MG63 (cell line): ENCODE measurements around the gene GPR183. TPM values are rescaled to one million over a fixed set of nuclear protein-coding genes. Genes with fewer than 3 reads are reported as not detected.

Experiments used
- DNase-seq: peaks from one replicate; pipeline ENCODE4 v3.0.0-alpha.2; 2020
- H3K27me3 ChIP-seq: fragments of 250-450 bp; sonication (Bioruptor Pico); 2 replicates; pipeline ENCODE4 v1.5.1; 2020; ENCODE audit warnings: mild to moderate bottlenecking, moderate library complexity
- H3K36me3 ChIP-seq: fragments of 250-450 bp; sonication (Bioruptor Pico); 2 replicates; pipeline ENCODE4 v1.5.1; 2020; ENCODE audit warnings: mild to moderate bottlenecking, moderate library complexity
- H3K4me3 ChIP-seq: fragments of 250-450 bp; sonication (Bioruptor Pico); 2 replicates; pipeline ENCODE4 v1.5.1; 2020; ENCODE audit warnings: mild to moderate bottlenecking, moderate library complexity
- H3K9me3 ChIP-seq: fragments of 250-450 bp; sonication (Bioruptor Pico); 2 replicates; pipeline ENCODE4 v1.5.1; 2020; ENCODE audit warnings: mild to moderate bottlenecking, moderate library complexity
- total RNA-seq: library from RNA; depleted of rRNA; stranded (reverse); fragments of >200 nt; shearing (Covaris generic); gene quantifications from 2 replicates; pipeline ENCODE4 v1.2.3, GENCODE V29; 2014; ENCODE audit warnings: low replicate concordance

Gene GPR183
- total RNA-seq, 1 experiment from 2014 or later: not detected

DNA sequence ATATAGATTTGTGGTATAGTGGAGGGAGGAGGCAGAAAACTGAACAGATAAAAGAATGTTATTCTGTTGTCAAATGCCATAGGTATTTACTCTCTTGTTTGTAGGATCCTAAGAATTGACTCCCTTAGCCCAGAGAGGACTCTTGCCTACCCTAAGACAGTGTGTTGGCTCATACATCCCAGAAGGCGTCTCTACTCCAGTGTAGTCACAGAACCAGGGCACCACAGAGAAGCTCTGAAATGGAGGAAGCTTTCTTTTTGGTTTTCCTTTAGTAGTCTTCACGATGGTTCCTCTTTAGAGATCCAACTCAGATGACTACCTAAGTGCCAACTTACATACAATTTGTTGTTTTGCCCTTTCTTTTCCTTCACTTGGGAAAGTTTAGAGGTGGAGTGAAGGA lies 14.0 kb downstream of the GPR183 start:
- no peak overlapping the region for H3K4me3 ChIP-seq
- DNase-seq: no peak
- no peaks in the 10 kb centered on the region for H3K9me3 ChIP-seq
- no peaks in the 10 kb centered on the region for H3K27me3 ChIP-seq
- H3K36me3 ChIP-seq: no peaks in the 10 kb centered on the region; the same call in 1 of the 2 replicates

DNA sequence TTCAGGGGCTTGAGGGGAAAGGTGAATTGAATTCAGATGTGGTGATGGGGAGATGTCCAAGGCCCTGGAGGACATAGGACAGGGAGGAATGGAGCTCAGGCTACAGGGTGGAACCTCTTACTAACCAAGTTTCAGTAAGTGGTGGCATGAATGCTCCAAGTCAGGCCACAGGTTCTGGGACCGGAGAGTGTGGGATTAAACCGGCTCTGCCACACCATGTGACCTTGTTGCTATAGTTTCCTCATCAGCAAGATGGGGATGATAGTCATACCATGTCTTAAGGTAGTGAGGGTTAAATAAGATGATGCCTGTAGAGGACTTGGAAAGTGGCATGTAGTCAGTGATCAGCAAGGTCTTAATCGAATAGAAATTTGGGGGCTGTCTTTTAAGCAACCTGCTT lies 16.3 kb downstream of the GPR183 start:
- no peak for DNase-seq
- Histone ChIP-seq H3K9me3 (no peaks in the 10 kb centered on the region), H3K4me3 (no peak overlapping the region), H3K36me3 (no peaks in the 10 kb centered on the region; the same call in 1 of the 2 replicates), H3K27me3 (no peaks in the 10 kb centered on the region)

DNA sequence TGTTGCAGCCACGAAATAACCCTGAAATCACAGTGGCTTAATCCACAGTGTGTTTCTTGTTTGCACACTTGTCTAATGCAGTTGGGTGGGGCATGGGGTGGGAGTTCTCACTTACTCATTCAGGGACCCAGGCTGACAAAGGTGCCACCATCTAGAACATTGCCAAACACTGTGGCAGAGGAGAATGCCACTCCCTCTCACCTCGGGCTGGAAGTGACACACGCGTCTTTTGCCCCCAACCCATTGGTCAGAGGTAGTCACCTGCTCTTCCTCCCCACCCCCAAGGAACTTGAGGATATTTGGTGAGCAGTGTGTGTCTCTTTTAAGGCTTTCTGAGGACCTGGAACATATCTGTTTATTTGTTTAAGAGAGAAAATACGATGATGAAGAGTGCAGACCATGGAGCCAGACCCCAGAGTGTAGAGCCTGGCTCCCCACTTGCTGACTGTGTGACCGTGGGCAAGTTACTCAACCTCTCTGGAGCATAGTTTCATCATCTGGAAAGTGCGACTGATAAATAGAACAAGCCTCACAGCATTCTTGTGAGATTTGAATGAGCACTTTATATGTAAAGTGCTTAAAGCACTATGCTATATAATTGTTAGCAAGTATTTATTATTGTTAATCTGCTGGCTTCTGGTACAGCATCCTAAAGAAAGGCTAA lies 17.4 kb downstream of the GPR183 start:
- no peaks in the 10 kb centered on the region for H3K27me3 ChIP-seq
- no peaks in the 10 kb centered on the region; the same call in 1 of the 2 replicates for H3K36me3 ChIP-seq
- no peak overlapping the region for H3K4me3 ChIP-seq
- no peak for DNase-seq
- no peaks in the 10 kb centered on the region for H3K9me3 ChIP-seq

GRCh38 chr13:99289271-99289670 lies 17.9 kb downstream of the GPR183 start:
- Histone ChIP-seq H3K36me3 (no peaks in the 10 kb centered on the region; the same call in 1 of the 2 replicates), H3K4me3 (no peak overlapping the region), H3K27me3 (no peaks in the 10 kb centered on the region), H3K9me3 (no peaks in the 10 kb centered on the region)
- DNase-seq: no peak

DNA sequence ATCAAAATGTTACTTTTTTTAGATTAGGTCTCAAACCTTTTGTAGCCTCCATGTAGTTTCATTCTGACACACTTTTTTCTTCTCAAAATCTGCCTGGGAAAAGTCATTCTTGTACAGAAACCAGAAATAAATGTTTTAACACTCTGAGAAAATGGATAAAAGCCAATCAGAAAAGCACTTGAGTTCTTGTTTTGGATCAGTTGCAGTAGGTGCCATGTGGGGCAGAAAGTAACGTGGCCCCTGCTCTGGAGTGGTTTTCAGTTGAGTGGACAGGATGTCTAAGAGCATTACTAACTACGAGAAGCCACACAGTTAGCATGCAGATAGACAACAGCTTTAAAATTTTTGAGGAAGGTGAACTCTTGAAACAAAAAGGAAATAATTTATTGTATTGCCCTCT lies 19.1 kb downstream of the GPR183 start:
- no peak for DNase-seq
- Histone ChIP-seq H3K36me3 (no peaks in the 10 kb centered on the region; the same call in 1 of the 2 replicates), H3K27me3 (no peaks in the 10 kb centered on the region), H3K4me3 (no peak overlapping the region), H3K9me3 (no peaks in the 10 kb centered on the region)

DNA sequence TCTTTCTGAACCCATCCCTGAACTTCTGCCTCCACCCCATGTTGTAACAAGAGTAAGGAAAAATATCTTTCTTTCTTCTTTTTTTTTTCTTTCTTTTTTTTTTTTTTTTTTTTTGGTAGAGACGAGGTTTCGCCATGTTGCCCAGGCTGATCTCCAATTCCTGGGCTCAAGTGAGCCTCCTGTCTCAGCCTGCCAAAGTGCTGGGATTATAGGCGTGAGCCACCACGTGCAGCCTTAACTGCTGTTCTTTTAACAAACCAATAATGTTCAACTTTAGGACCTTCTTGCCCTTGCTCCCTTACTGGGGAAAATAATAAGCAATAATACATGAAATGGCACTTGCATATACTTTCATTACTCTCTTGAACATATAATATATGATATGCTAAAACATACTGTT lies 19.6 kb downstream of the GPR183 start:
- Histone ChIP-seq H3K27me3 (no peaks in the 10 kb centered on the region), H3K9me3 (no peaks in the 10 kb centered on the region), H3K36me3 (no peaks in the 10 kb centered on the region; the same call in 1 of the 2 replicates), H3K4me3 (no peak overlapping the region)
- peak; percentile 12 for DNase-seq

- no peaks in the 10 kb centered on the region for H3K9me3 ChIP-seq
- H3K27me3 ChIP-seq: no peaks in the 10 kb centered on the region
- DNase-seq: no peak
- no peaks in the 10 kb centered on the region; the same call in none of the 2 replicates for H3K36me3 ChIP-seq
- H3K4me3 ChIP-seq: no peak overlapping the region
Measured at GRCh38 chr13:99285432-99286182, 21.6 kb downstream of the GPR183 start.

DNA sequence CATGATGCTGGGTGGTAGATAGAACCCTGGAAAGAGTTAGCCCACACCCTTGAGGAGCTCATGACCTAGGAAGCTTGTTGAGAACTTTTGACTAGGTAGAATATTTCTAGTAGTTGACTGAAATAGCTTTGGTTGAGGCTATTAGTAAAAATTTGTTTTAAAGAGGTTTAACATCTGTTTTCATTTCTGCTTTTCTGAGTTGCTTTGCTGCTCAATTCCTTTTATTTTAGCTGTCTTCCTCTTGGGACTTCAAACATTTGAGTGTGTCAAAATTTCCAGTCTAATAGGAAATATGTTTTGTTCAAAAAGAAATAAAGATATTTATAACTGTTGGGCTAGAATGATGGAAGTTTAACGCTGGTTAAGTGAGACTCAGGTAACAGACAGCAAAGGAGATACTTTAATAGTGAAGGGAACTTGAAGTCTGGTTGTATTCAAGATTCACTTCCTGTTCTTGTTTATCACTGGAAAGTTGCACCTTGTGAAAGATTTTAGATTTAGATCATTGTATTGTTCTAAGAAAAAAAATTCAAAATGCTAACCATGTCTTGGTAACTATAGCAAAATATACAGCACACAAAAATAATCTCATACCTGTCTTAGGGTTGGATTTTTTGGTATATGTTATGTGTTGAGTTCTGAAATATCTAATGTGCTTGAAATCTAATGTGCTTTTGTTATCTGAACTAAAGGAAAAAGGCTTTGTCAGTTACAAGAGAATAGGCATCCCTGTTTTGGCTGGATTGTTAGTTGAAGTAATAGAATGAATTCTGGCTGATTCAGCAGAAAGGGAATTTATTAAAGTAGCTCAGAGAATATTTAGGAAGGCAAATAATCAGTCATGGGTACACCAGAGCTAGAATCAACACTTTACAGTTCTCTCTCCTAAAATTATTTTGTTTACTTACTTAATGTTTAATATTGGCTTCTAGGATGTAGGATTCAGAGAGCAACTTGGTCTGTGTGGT lies 24.7 kb downstream of the GPR183 start:
- Histone ChIP-seq H3K36me3 (peaks cover 6% of the 10 kb centered on the region; the same call in 1 of the 2 replicates), H3K27me3 (no peaks in the 10 kb centered on the region), H3K9me3 (no peaks in the 10 kb centered on the region), H3K4me3 (no peak overlapping the region)
- DNase-seq: no peak

GRCh38 chr13:99281811-99282263 lies 25.4 kb downstream of the GPR183 start:
- DNase-seq: peak; percentile 5
- no peaks in the 10 kb centered on the region for H3K9me3 ChIP-seq
- no peaks in the 10 kb centered on the region for H3K27me3 ChIP-seq
- peaks cover 6% of the 10 kb centered on the region; the same call in 1 of the 2 replicates for H3K36me3 ChIP-seq
- H3K4me3 ChIP-seq: no peak overlapping the region

- no peak overlapping the region for H3K4me3 ChIP-seq
- H3K9me3 ChIP-seq: no peaks in the 10 kb centered on the region
- H3K27me3 ChIP-seq: no peaks in the 10 kb centered on the region
- DNase-seq: peak; percentile 37
- peaks cover 6% of the 10 kb centered on the region; the same call in 1 of the 2 replicates for H3K36me3 ChIP-seq
Measured at GRCh38 chr13:99280166-99280565, 27.0 kb downstream of the GPR183 start.

GRCh38 chr13:99279637-99280036 lies 27.6 kb downstream of the GPR183 start:
- DNase-seq: no peak
- no peak overlapping the region for H3K4me3 ChIP-seq

DNA sequence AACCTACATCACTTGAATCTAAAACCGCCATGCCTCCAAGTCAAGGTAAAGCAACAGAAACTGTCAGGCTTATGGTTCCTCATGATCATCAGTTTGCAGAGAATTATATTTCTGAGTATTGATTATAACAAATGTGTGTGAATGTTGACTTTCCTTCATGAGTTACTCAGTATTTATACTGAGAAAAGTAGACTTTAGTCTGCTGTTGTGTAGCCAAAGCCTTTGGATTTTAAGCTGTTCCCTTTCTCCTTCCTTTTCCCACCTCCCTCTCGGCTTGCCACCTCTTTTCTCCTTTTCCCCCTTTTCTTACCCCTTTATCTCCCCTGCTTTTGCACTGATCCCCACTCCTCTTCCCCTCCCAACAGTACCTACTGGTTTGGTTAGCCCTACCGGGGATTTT lies 28.4 kb downstream of the GPR183 start:
- Histone ChIP-seq H3K36me3 (peaks cover 6% of the 10 kb centered on the region; the same call in 1 of the 2 replicates), H3K4me3 (no peak overlapping the region), H3K9me3 (no peaks in the 10 kb centered on the region), H3K27me3 (no peaks in the 10 kb centered on the region)
- no peak for DNase-seq

More at GRCh38 chr13:99279637-99280036, 27.6 kb downstream of the GPR183 start:
- Histone ChIP-seq H3K27me3 (no peaks in the 10 kb centered on the region), H3K36me3 (peaks cover 6% of the 10 kb centered on the region; the same call in 1 of the 2 replicates), H3K9me3 (no peaks in the 10 kb centered on the region)

DNA sequence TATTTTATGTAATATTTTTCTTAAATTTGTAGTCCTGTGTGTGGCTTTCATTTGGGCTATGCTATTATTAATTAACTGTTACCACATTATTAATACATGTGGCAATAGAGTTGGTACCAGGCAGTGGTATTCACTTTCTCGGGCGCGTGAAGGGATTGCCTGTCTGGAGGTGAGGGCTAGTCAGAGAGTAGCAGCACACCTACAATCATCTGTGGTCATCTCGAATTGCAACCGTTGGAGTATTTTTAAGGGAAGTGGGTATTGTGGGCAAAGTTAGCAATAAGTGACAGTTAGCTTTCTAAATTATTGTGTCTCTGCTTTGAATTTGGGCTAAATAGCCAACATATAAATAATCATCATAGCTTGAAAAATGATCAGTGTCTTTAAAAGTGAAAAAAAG lies 29.0 kb downstream of the GPR183 start:
- DNase-seq: no peak
- Histone ChIP-seq H3K9me3 (no peaks in the 10 kb centered on the region), H3K36me3 (peaks cover 6% of the 10 kb centered on the region; the same call in 1 of the 2 replicates), H3K27me3 (no peaks in the 10 kb centered on the region), H3K4me3 (no peak overlapping the region)

DNA sequence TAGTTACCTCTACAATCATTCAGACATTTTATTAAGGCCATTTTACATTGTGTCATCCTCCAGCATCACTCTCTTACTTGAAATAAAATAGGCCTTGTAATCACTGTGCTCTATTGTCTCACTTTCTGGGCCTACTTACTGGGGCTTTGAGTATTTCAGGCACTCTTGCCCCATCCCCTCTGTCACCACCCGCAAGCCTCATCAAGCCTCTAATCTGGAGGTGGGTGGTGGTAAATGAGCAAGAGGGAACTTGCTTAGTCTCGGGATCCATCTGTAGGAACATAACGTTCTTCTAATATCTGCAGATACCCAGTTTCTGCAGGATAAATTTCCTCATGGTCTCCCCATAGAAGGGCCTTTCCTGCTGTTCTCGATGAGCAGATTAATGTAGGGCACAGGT lies 29.6 kb downstream of the GPR183 start:
- Histone ChIP-seq H3K9me3 (no peaks in the 10 kb centered on the region), H3K4me3 (no peak overlapping the region), H3K36me3 (peaks cover 6% of the 10 kb centered on the region; the same call in 1 of the 2 replicates), H3K27me3 (no peaks in the 10 kb centered on the region)
- no peak for DNase-seq

DNA sequence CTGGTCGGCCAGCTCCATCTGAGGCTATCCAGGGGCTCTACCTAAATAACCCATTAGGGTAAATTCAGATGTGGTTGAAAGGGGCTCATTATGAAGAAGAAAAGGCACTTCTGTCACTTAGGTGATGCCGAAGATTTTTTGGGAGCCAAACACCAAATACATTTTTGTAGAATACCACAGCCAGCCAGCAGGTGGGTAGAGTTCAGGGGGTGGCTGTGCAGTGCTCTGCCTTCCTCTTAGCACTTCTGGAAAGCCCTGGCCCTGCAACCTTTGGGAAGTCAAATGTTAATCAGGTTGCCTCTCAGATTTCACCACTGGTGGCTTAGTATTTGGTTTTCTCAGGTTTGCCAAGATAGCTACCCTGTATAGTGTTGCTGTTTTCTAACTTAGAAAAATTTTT lies 30.5 kb downstream of the GPR183 start:
- Histone ChIP-seq H3K27me3 (no peaks in the 10 kb centered on the region), H3K36me3 (peaks cover 10% of the 10 kb centered on the region), H3K9me3 (0 out of 2 replicates have a peak, but pooled peaks cover 2% of the 10 kb centered on the region), H3K4me3 (no peak overlapping the region)
- no peak for DNase-seq

- DNase-seq: peak; percentile 68
- peaks cover 10% of the 10 kb centered on the region for H3K36me3 ChIP-seq
Measured at GRCh38 chr13:99275093-99275469, 32.1 kb downstream of the GPR183 start.

More at GRCh38 chr13:99275093-99275469, 32.1 kb downstream of the GPR183 start:
- H3K4me3 ChIP-seq: no peak overlapping the region
- H3K27me3 ChIP-seq: no peaks in the 10 kb centered on the region
- 0 out of 2 replicates have a peak, but pooled peaks cover 2% of the 10 kb centered on the region for H3K9me3 ChIP-seq
